Esophagus mucosa (tissue), 1 donor: Measurements from ENCODE around the gene BIK. TPM values are rescaled to one million over a fixed set of nuclear protein-coding genes. Genes with fewer than 3 reads are reported as not detected.

Experiments
- total RNA-seq: library from RNA; stranded (reverse); gene quantifications from one replicate; pipeline ENCODE4 v1.2.4, GENCODE V29; 2023
- donor health status: DM: yes; HTN: yes; CAD: no.

Gene BIK
- total RNA-seq, 1 donor from 2014 or later: 22.9 TPM

Other genes with a start within 250 kb of the BIK start
- 29.7 TPM for gene PACSIN2, start 95.6 kb upstream of the BIK start, total RNA-seq
- 4.7 TPM for gene TTLL1, start 21.4 kb upstream of the BIK start, total RNA-seq
- 14.9 TPM for gene MCAT, start 32.6 kb downstream of the BIK start, total RNA-seq
- gene TSPO, start 40.8 kb downstream of the BIK start, total RNA-seq: 435 TPM
- gene TTLL12, start 76.4 kb downstream of the BIK start, total RNA-seq: 120 TPM
- gene SCUBE1, start 232.6 kb downstream of the BIK start, total RNA-seq: 0.80 TPM